ENCODE measurements around the gene FRMD4B.

FRMD4B gene

GRCh38 chr3:69218079-69218478 is 167.8 kb downstream of the FRMD4B start:
- DNase-seq (ENCODE audit: insufficient read length, low spot score) = no peak
- FAIRE-seq = no peak
- TF ChIP-seq CTCF (IDR thresholded peaks at IDR 0.05; ENCODE audit: insufficient read depth, missing control alignments) = no peak

- no peak for TF ChIP-seq CTCF (IDR thresholded peaks at IDR 0.05; ENCODE audit: insufficient read depth, missing control alignments)
- DNase-seq (ENCODE audit: insufficient read length, low spot score) = no peak
- no peak for FAIRE-seq
Measured at GRCh38 chr3:69216981-69217380, 168.9 kb downstream of the FRMD4B start.

GRCh38 chr3:69214241-69214640 is 171.6 kb downstream of the FRMD4B start:
- no peak for DNase-seq (ENCODE audit: insufficient read length, low spot score)
- TF ChIP-seq CTCF (IDR thresholded peaks at IDR 0.05; ENCODE audit: insufficient read depth, missing control alignments) = no peak
- no peak for FAIRE-seq

GRCh38 chr3:69212411-69213160 is 173.3 kb downstream of the FRMD4B start:
- no peak for TF ChIP-seq CTCF (IDR thresholded peaks at IDR 0.05; ENCODE audit: insufficient read depth, missing control alignments)
- DNase-seq (ENCODE audit: insufficient read length, low spot score) (no peak), FAIRE-seq (no peak)

- TF ChIP-seq CTCF (IDR thresholded peaks at IDR 0.05; ENCODE audit: insufficient read depth, missing control alignments) = no peak
- no peak for DNase-seq (ENCODE audit: insufficient read length, low spot score)
- no peak for FAIRE-seq
Measured at GRCh38 chr3:69210068-69210730, 175.7 kb downstream of the FRMD4B start.

GRCh38 chr3:69209413-69209812 is 176.5 kb downstream of the FRMD4B start:
- DNase-seq (ENCODE audit: insufficient read length, low spot score) = no peak
- no peak for FAIRE-seq
- no peak for TF ChIP-seq CTCF (IDR thresholded peaks at IDR 0.05; ENCODE audit: insufficient read depth, missing control alignments)

GRCh38 chr3:69207031-69207430 is 178.9 kb downstream of the FRMD4B start:
- FAIRE-seq = no peak
- no peak for TF ChIP-seq CTCF (IDR thresholded peaks at IDR 0.05; ENCODE audit: insufficient read depth, missing control alignments)
- no peak for DNase-seq (ENCODE audit: insufficient read length, low spot score)

All from D721Med (cell line).